HG03097 (cell line): ENCODE measurements around the gene FBRSL1.
"Not testable (repeated sequence)": the region's sequence is repeated elsewhere in the genome, so short reads cannot be mapped to it uniquely, and the experiment has no call there.

Experiments
- ATAC-seq: cut with Tn5 transposase; IDR thresholded peaks from one replicate; pipeline ENCODE4 v1.9.1; 2021; ENCODE audit not compliant: unreplicated experiment, low FRiP score

Gene FBRSL1

GRCh38 chr12:132489602-132490266, at the start of gene FBRSL1:
TSS of gene FBRSL1 (plus strand) at chr12:132490151.
- peak; percentile 42 for ATAC-seq

GRCh38 chr12:132440420-132440819, 49.5 kb upstream of the FBRSL1 start:
- not testable (repeated sequence) for ATAC-seq

DNA sequence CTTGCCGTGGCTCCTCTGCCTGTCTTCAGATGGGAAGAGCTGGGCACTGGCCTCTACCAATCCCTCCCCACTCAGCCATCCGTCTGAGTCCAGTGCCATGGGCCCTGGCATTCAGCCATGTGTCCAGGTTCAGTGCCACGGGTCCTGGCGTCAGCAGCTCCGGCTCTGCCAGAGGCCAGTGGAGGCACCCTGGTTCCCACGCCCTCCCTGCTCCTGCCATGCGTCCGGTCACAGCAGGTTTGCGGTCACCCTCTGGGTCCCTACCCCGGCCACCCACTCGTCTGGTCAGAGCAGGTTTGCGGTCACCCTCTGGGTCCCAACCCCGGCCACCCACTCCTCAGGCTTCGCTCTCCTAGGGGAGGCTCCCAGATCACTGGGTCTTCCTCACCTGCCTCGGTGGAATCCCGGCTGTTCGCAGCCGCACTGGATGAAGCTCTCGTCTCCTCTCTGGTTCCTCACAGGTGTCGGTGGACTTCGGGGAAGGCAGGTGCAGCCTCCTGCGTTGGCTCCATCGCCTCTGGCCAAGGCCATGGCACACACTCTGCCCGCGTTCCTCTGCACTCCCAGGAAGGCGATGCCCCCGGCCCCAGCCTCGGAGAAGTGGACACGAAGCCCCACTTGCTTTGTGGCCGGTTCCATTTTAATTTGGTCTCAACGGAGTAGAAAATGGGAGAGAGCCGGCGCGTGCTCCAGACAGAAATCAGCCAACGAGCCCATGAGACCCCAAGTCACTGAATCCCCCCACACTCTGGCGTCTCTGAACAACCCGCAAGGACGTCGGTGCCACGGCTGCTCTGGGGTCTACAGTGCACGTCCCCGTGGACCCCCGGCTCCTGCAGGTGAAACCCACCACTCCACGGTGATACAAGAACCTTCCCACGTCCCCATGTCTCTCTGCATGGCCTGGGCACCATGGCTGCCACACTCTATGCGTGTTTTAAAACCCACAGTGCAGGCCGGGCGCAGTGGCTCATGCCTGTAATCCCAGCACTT, 47.8 kb upstream of the FBRSL1 start:
- no peak for ATAC-seq

DNA sequence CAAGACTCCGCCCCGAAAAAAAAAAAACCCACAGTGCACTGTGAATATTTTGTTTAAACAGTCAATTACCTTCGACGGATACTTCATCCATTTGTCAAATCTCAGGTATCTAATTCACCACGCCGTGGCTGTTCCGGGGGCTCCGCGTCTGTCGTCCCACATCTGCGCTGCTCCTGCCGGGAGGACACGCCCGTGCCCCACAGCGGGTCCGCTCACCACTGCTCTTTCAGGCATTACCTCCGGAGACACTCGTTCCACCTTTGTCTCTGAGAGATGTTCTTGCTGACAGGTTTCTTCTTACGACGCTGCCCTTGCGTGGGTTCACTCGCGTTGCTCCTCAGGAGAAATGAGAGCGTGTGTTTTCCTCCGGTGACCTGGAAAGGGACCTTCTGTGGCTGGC, 46.9 kb upstream of the FBRSL1 start:
- no peak for ATAC-seq

- ATAC-seq = no peak
Observed at GRCh38 chr12:132444283-132444682, 45.7 kb upstream of the FBRSL1 start.

DNA sequence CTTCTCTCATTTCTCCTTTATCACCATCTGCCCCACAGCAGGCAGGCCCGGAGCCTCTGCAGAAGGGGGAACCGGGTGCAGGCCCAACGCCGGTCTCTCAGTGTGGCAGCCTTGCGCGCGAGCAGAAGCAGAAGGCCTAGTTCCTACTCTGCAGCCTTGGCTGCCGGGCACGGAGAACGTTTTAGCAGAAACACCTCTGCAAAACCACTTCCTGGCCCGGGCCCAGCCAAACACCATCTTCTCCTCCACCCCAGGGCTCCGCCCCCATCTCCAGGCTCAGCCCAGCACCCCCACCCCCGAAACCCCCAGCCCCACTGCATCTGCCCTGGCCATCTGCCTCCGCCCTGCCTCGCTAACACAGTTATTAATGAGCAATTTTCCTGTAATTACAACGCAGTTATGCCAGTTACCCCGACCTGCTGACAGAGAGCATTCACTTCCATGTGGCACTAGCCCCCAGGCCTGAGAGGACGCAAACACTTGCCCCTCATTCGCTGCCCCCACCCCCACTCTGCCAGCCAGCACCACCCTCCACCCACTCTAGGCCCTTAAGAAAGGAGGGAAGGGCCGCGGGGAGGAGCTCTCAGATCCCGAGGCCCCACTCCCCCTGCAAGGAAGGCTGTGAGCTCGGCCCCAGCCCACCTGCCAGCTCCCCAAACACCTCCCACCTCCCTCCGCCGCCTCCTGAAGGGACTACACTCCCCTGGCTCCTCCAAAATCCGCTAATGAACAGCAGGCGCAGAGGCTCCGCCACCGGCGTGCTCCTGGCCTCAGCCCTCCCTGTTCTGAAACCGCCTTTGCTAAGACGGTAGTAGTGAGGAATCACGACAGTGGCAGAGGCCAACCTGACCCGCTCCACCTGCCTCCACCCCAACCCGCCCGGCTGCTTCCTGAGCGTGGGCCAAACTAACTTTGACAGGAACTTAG, 44.7 kb upstream of the FBRSL1 start:
- ATAC-seq = no peak

- ATAC-seq = no peak
Observed at GRCh38 chr12:132445884-132446632, 43.9 kb upstream of the FBRSL1 start.

- ATAC-seq = no peak
Observed at GRCh38 chr12:132446633-132447326, 43.2 kb upstream of the FBRSL1 start.

GRCh38 chr12:132447327-132447720, 42.6 kb upstream of the FBRSL1 start:
- no peak for ATAC-seq

DNA sequence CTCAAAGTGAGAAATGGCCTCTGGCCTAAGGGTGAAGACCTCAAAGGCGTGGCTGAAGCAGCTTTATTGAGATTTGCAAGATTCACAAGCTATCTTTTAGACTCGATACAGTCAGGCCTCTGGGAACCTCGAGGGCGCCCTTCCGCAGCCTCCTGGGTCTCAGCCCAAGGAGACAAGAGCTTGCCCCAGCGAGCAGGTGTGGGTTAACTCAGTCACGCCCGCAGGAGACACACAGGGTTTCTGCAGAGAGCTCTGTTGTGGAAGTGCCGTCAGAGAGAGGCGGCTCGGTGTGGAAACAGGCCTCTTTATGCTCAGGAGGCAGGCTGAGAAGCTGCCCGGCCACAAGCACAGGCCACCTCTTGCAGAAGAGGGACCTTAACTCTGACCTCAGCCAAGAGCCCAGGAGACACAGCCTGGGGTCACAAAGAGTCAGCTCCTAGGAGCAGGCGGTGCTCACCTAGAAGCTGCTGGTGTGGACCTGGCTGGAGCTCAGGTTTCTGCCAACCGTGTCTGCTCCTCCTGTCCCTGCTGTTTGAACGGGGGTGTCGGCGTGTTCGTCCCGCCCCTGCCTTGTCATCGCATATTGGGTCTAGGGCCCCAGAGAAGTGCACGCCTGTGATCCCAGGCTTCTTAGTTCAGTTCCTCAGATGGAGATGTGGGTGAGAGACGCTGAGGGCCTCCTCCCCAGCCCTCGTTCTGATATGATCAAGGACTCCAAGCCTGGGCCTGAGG, 42.1 kb upstream of the FBRSL1 start:
- ATAC-seq = no peak

- no peak for ATAC-seq
Observed at GRCh38 chr12:132448463-132448820, 41.5 kb upstream of the FBRSL1 start.

GRCh38 chr12:132449565-132450417, 40.2 kb upstream of the FBRSL1 start:
- no peak for ATAC-seq

DNA sequence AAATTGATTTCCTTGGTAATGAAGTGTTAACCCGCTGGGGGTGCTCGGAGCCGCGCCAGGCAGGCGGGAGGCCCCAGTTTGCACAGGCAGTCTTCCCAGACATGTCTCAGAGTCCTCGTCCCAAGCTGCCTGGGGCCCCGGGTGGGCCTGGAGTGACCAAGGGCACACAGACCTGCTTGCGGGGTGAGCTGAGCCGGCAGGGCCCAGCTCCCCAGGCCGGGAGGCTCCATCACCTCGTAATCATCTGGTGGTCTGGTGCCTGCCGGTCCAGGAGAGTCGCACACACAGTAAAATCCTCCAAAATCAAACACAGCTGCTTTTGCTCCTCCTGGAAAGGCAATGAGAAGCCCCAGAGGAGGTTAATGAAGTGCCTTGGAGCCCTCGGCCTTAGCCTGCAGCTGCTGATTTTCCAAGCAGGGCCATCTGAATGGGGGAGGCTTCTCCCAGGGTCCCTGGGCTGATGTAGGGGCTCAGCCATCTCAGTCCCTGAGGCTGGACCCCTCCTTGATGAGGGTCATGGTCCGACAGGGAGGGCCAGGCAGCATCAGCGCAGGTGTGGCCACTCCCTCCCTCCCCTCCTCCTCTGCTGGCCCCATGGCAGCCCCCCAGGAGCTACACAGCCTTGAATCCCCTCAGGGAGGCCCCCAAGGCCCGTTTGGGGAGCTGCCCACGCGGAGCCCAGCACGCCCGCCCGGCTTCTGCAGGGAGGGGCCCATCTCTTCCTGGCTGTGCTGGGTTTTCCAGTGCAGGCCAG, 39.4 kb upstream of the FBRSL1 start:
- no peak for ATAC-seq

GRCh38 chr12:132451172-132451835, 38.6 kb upstream of the FBRSL1 start:
- ATAC-seq = no peak

- ATAC-seq = no peak
Observed at GRCh38 chr12:132451836-132452195, 38.1 kb upstream of the FBRSL1 start.

DNA sequence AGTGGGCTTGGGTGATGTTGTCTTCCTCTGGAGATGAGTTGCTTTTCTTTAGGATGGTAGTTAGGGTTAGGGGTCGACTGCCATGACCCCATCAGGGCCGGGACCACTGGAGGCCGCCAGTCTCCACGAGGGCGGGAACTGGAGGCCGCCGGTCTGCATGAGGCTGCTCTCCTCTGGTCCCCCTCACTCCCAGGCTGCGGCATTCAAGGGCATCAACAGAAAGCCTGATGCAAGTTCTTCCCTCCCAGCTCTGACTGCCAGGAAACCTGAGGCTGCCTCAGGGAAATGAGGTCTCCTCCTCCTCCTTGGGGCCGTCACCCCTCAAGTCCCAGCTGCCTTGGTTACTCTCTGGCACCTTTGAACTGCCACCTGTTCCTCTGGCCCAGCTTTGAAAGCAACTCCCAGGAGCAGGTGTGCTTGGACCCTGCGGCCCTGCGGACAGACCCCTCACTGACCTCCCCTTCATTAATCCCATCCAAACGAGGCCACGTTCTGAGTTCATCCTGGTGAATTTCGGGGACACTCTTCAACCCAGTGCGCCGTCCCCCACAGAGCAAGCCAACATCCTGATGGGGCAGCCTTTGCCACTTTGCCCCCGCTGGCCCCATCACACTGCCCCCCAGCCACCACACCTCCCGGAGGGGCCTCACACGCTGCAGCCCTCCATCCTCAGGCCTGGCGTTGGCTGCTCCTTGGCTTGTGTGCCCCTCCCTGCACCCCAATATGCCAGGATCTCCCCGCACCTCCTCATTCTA, 37.2 kb upstream of the FBRSL1 start:
- no peak for ATAC-seq
